ENCODE data around the gene SORCS2.

DNA sequence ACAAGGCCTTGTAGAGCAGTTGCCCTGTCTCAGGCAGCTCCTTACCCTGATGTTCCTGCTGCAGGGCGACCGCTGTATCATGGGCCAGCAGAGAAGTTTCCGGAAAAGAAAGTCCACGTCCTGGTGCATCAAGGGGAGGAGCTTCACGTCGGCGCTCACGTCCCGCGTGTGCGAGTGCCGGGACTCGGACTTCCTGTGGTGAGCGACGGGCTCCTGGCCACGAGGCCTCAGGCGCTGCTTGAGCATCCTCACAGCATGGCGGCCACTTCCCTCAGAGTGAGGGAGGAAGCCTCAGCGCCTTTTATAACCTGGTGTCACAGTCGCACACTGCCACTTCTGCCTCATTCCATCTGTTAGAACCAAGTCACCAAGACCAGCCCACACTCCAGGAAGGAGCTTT is 521.8 kb downstream of the SORCS2 start:
- TF ChIP-seq YY1 (IDR thresholded peaks at IDR 0.05; ENCODE audit: insufficient read depth, insufficient read length): no peak
- no peak for TF ChIP-seq ZNF274 (IDR thresholded peaks at IDR 0.05; ENCODE audit: low read depth, low read length)
- no peak for TF ChIP-seq SUZ12 (IDR thresholded peaks at IDR 0.05; ENCODE audit: extremely low read depth, insufficient read depth, insufficient read length)
